ENCODE results near the gene SLC16A10. TPM values are rescaled to one million over a fixed set of nuclear protein-coding genes. Genes with fewer than 3 reads are reported as not detected.
"Not testable (repeated sequence)": the region's sequence is repeated elsewhere in the genome, so short reads cannot be mapped to it uniquely, and the experiment has no call there.

SLC16A10 gene
- total RNA-seq, 2 experiments from 2014 or later: 13.4 to 13.8 TPM

- H3K27ac Mint-ChIP-seq; H3K27ac ChIP-seq (ENCODE audit: low read depth in 1 of 2, low read length in 2 of 2); H3K9me3 Mint-ChIP-seq; intact Hi-C loops (cut with DNase I, micrococcal nuclease); H3K9me3 ChIP-seq (ENCODE audit: control insufficient read depth in 1 of 2, insufficient read depth in 1 of 2, low read length in 2 of 2); H3K4me1 ChIP-seq (ENCODE audit: insufficient read depth, low read length); H3K36me3 ChIP-seq (ENCODE audit: insufficient read depth, low read length); CTCF ChIA-PET; H3K4me1 Mint-ChIP-seq (ENCODE audit: low read depth); H3K27me3 Mint-ChIP-seq; ATAC-seq (ENCODE audit: poor library complexity); H3K27me3 ChIP-seq (ENCODE audit: control insufficient read depth in 1 of 2, insufficient read depth in 2 of 2, low read length in 2 of 2); H3K4me3 ChIP-seq (ENCODE audit: low read length); DNase-seq; H3K4me3 Mint-ChIP-seq: not testable (repeated sequence)
- POLR2A ChIA-PET: interaction anchor here (0.6 kb wide), 1 partner anchor 22 kb away, joined by 3 read pairs; no protein-coding TSS in a partner anchor
- H3K36me3 Mint-ChIP-seq (ENCODE audit: low read depth): peaks cover 57% of the 10 kb centered on the region
Measured at GRCh38 chr6:111137489-111138093, 50.3 kb downstream of the SLC16A10 start.

- Mint-ChIP-seq H3K36me3 (ENCODE audit: low read depth) (peaks cover 11% of the 10 kb centered on the region), H3K4me3 (no peak overlapping the region), H3K4me1 (ENCODE audit: low read depth) (peaks cover 12% of the 10 kb centered on the region), H3K27ac (no peak overlapping the region), H3K27me3 (no peaks in the 10 kb centered on the region), H3K9me3 (no peaks in the 10 kb centered on the region)
- Histone ChIP-seq H3K27me3 (ENCODE audit: control insufficient read depth in 1 of 2, insufficient read depth in 2 of 2, low read length in 2 of 2) (no peaks in the 10 kb centered on the region), H3K4me3 (ENCODE audit: low read length) (no peak overlapping the region), H3K4me1 (ENCODE audit: insufficient read depth, low read length) (no peaks in the 10 kb centered on the region), H3K27ac (ENCODE audit: low read depth in 1 of 2, low read length in 2 of 2) (no peak overlapping the region), H3K9me3 (ENCODE audit: control insufficient read depth in 1 of 2, insufficient read depth in 1 of 2, low read length in 2 of 2) (no peaks in the 10 kb centered on the region), H3K36me3 (ENCODE audit: insufficient read depth, low read length) (no peaks in the 10 kb centered on the region)
- DNase-seq: no peak
- TF ChIP-seq, protein P1, sequence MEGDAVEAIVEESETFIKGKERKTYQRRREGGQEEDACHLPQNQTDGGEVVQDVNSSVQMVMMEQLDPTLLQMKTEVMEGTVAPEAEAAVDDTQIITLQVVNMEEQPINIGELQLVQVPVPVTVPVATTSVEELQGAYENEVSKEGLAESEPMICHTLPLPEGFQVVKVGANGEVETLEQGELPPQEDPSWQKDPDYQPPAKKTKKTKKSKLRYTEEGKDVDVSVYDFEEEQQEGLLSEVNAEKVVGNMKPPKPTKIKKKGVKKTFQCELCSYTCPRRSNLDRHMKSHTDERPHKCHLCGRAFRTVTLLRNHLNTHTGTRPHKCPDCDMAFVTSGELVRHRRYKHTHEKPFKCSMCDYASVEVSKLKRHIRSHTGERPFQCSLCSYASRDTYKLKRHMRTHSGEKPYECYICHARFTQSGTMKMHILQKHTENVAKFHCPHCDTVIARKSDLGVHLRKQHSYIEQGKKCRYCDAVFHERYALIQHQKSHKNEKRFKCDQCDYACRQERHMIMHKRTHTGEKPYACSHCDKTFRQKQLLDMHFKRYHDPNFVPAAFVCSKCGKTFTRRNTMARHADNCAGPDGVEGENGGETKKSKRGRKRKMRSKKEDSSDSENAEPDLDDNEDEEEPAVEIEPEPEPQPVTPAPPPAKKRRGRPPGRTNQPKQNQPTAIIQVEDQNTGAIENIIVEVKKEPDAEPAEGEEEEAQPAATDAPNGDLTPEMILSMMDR (IDR thresholded peaks at IDR 0.05): no peak
- ChIA-PET CTCF (no interaction called here), POLR2A (no interaction called here)
- intact Hi-C loops (cut with DNase I, micrococcal nuclease): no loop called here
- ATAC-seq (ENCODE audit: poor library complexity): no peak
Measured at GRCh38 chr6:111147440-111147839, 60.1 kb downstream of the SLC16A10 start.

- Histone ChIP-seq H3K4me1 (ENCODE audit: insufficient read depth, low read length) (no peaks in the 10 kb centered on the region), H3K9me3 (ENCODE audit: control insufficient read depth in 1 of 2, insufficient read depth in 1 of 2, low read length in 2 of 2) (no peaks in the 10 kb centered on the region), H3K27ac (ENCODE audit: low read depth in 1 of 2, low read length in 2 of 2) (no peak overlapping the region), H3K4me3 (ENCODE audit: low read length) (no peak overlapping the region), H3K36me3 (ENCODE audit: insufficient read depth, low read length) (no peaks in the 10 kb centered on the region), H3K27me3 (ENCODE audit: control insufficient read depth in 1 of 2, insufficient read depth in 2 of 2, low read length in 2 of 2) (no peaks in the 10 kb centered on the region)
- ChIA-PET POLR2A (no interaction called here), CTCF (no interaction called here)
- Mint-ChIP-seq H3K36me3 (ENCODE audit: low read depth) (peaks cover 11% of the 10 kb centered on the region), H3K9me3 (no peaks in the 10 kb centered on the region), H3K27me3 (no peaks in the 10 kb centered on the region), H3K27ac (no peak overlapping the region), H3K4me1 (ENCODE audit: low read depth) (peaks cover 18% of the 10 kb centered on the region), H3K4me3 (no peak overlapping the region)
- DNase-seq (no peak), ATAC-seq (ENCODE audit: poor library complexity) (no peak)
- TF ChIP-seq, protein P1 (IDR thresholded peaks at IDR 0.05): no peak
- intact Hi-C loops (cut with DNase I, micrococcal nuclease): no loop called here
Measured at GRCh38 chr6:111148110-111148509, 60.8 kb downstream of the SLC16A10 start.

GRCh38 chr6:111150577-111150976 lies 63.3 kb downstream of the SLC16A10 start:
- ATAC-seq (ENCODE audit: poor library complexity) (no peak), DNase-seq (no peak)
- Mint-ChIP-seq H3K4me3 (no peak overlapping the region), H3K36me3 (ENCODE audit: low read depth) (peaks cover 6% of the 10 kb centered on the region), H3K27ac (no peak overlapping the region), H3K27me3 (no peaks in the 10 kb centered on the region), H3K4me1 (ENCODE audit: low read depth) (peaks cover 33% of the 10 kb centered on the region), H3K9me3 (no peaks in the 10 kb centered on the region)
- H3K27me3 ChIP-seq (ENCODE audit: control insufficient read depth in 1 of 2, insufficient read depth in 2 of 2, low read length in 2 of 2): no peaks in the 10 kb centered on the region
- no peaks in the 10 kb centered on the region for H3K4me1 ChIP-seq (ENCODE audit: insufficient read depth, low read length)
- ChIA-PET POLR2A (no interaction called here), CTCF (no interaction called here)
- no peaks in the 10 kb centered on the region for H3K9me3 ChIP-seq (ENCODE audit: control insufficient read depth in 1 of 2, insufficient read depth in 1 of 2, low read length in 2 of 2)
- H3K4me3 ChIP-seq (ENCODE audit: low read length): no peak overlapping the region
- no peak overlapping the region for H3K27ac ChIP-seq (ENCODE audit: low read depth in 1 of 2, low read length in 2 of 2)
- no peaks in the 10 kb centered on the region for H3K36me3 ChIP-seq (ENCODE audit: insufficient read depth, low read length)
- intact Hi-C loops (cut with DNase I, micrococcal nuclease): no loop called here
- TF ChIP-seq, protein P1 (IDR thresholded peaks at IDR 0.05): no peak
